Large intestine (tissue), 3 donors: Measurements from ENCODE around the gene APH1A. TPM values are rescaled to one million over a fixed set of nuclear protein-coding genes. Genes with fewer than 3 reads are reported as not detected.

Experiments used
- DNase-seq, 2 donors: peaks; one replicate each; pipeline versions ENCODE4 v3.0.0 to v3.0.0-alpha.2; 2013
- H3K27ac ChIP-seq: one replicate; pipeline ENCODE4 v1.5.1; 2013; ENCODE audit warnings: low read length
- H3K27me3 ChIP-seq: 2 replicates; pipeline ENCODE4 v1.6.1; 2013; ENCODE audit warnings: low read length; ENCODE audit not compliant: control insufficient read depth, insufficient read depth
- H3K36me3 ChIP-seq: 2 replicates; pipeline ENCODE4 v1.6.1; 2013; ENCODE audit warnings: low read length; ENCODE audit not compliant: control insufficient read depth, insufficient read depth
- H3K4me1 ChIP-seq: one replicate; pipeline ENCODE4 v1.6.1; 2013; ENCODE audit warnings: low read length; ENCODE audit not compliant: control insufficient read depth, insufficient read depth
- H3K4me3 ChIP-seq: one replicate; pipeline ENCODE4 v1.5.1; 2013; ENCODE audit warnings: low read length
- H3K9me3 ChIP-seq: one replicate; pipeline ENCODE4 v1.6.1; 2013; ENCODE audit warnings: mild to moderate bottlenecking, low read depth, low read length, moderate library complexity; ENCODE audit not compliant: control insufficient read depth
- WGBS: methylation state at CpG from one replicate; pipeline ENCODE4 v1.1.5; 2013; ENCODE audit warnings: low lambda C conversion rate; ENCODE audit not compliant: insufficient coverage; 5-methylcytosine and 5-hydroxymethylcytosine counted together
- polyA plus RNA-seq: library from polyadenylated mRNA; unstranded; fragments of 120-200 nt; gene quantifications from one replicate; pipeline ENCODE4 v1.2.1, GENCODE V29; 2013

The APH1A gene
- polyA plus RNA-seq, 1 donor: 172 TPM

GRCh38 chr1:150271291-150271959, 2.6 kb upstream of the APH1A start:
- Histone ChIP-seq H3K27ac (no peak overlapping the region), H3K4me1 (peaks cover 9% of the 10 kb centered on the region), H3K36me3 (peaks cover 11% of the 10 kb centered on the region), H3K27me3 (no peaks in the 10 kb centered on the region), H3K9me3 (no peaks in the 10 kb centered on the region), H3K4me3 (no peak overlapping the region)
- DNase-seq: no peak
- 80% methylated on average over 2 of the region's 7 CpGs for WGBS

GRCh38 chr1:150269451-150269850, 635 bp upstream of the APH1A start:
- H3K27me3 ChIP-seq: no peaks in the 10 kb centered on the region
- no peaks in the 10 kb centered on the region for H3K9me3 ChIP-seq
- peak overlapping the region; percentile 84 for H3K27ac ChIP-seq
- WGBS: no CpG with 5 or more reads among the region's 10 CpGs
- peaks cover 29% of the 10 kb centered on the region for H3K36me3 ChIP-seq
- H3K4me1 ChIP-seq: peaks cover 9% of the 10 kb centered on the region
- no peak for DNase-seq
- peak overlapping the region; percentile 96 for H3K4me3 ChIP-seq

- H3K4me1 ChIP-seq: peaks cover 9% of the 10 kb centered on the region
- no peaks in the 10 kb centered on the region for H3K27me3 ChIP-seq
- H3K4me3 ChIP-seq: peak overlapping the region; percentile 96
- WGBS: 5% methylated on average over 4 of the region's 21 CpGs
- H3K27ac ChIP-seq: peak overlapping the region; percentile 84
- H3K36me3 ChIP-seq: peaks cover 30% of the 10 kb centered on the region
- no peaks in the 10 kb centered on the region for H3K9me3 ChIP-seq
- peak; percentile 68 to 83 for DNase-seq
Observed at GRCh38 chr1:150268340-150268704, 494 bp downstream of the APH1A start.

- Histone ChIP-seq H3K27ac (peak overlapping the region; percentile 84), H3K36me3 (peaks cover 30% of the 10 kb centered on the region), H3K27me3 (no peaks in the 10 kb centered on the region), H3K4me1 (peaks cover 9% of the 10 kb centered on the region), H3K4me3 (peak overlapping the region; percentile 96), H3K9me3 (no peaks in the 10 kb centered on the region)
- no peak for DNase-seq
- WGBS: no CpG with 5 or more reads among the region's 6 CpGs
Observed at GRCh38 chr1:150267896-150268295, 920 bp downstream of the APH1A start.

GRCh38 chr1:150263549-150263948, 5.3 kb downstream of the APH1A start:
- 90% methylated on average over 3 of the region's 6 CpGs for WGBS
- H3K9me3 ChIP-seq: no peaks in the 10 kb centered on the region
- DNase-seq: no peak
- no peak overlapping the region for H3K27ac ChIP-seq
- H3K4me1 ChIP-seq: peaks cover 16% of the 10 kb centered on the region
- no peak overlapping the region for H3K4me3 ChIP-seq
- peaks cover 4% of the 10 kb centered on the region for H3K27me3 ChIP-seq
- H3K36me3 ChIP-seq: peaks cover 30% of the 10 kb centered on the region

- no peak overlapping the region for H3K4me3 ChIP-seq
- H3K4me1 ChIP-seq: peaks cover 13% of the 10 kb centered on the region
- H3K27me3 ChIP-seq: peaks cover 13% of the 10 kb centered on the region
- H3K27ac ChIP-seq: no peak overlapping the region
- H3K36me3 ChIP-seq: peaks cover 30% of the 10 kb centered on the region
- no peaks in the 10 kb centered on the region for H3K9me3 ChIP-seq
- 80% methylated on average over 1 of the region's 6 CpGs for WGBS
- DNase-seq: no peak
Observed at GRCh38 chr1:150262388-150263320, 6.2 kb downstream of the APH1A start.

GRCh38 chr1:150261367-150261766, 7.4 kb downstream of the APH1A start:
- no CpG with 5 or more reads among the region's 6 CpGs for WGBS
- peaks cover 19% of the 10 kb centered on the region for H3K36me3 ChIP-seq
- H3K4me1 ChIP-seq: peaks cover 7% of the 10 kb centered on the region

GRCh38 chr1:150259758-150260669, 8.8 kb downstream of the APH1A start:
- Histone ChIP-seq H3K4me3 (peak overlapping the region; percentile 22), H3K27ac (no peak overlapping the region), H3K36me3 (peaks cover 6% of the 10 kb centered on the region), H3K9me3 (no peaks in the 10 kb centered on the region), H3K27me3 (peaks cover 23% of the 10 kb centered on the region), H3K4me1 (peaks cover 11% of the 10 kb centered on the region)
- WGBS: no CpG with 5 or more reads among the region's 11 CpGs
- DNase-seq: peak in 1 of 2 donors; percentile 60

More at GRCh38 chr1:150261367-150261766, 7.4 kb downstream of the APH1A start:
- Histone ChIP-seq H3K27ac (no peak overlapping the region), H3K27me3 (peaks cover 22% of the 10 kb centered on the region), H3K9me3 (no peaks in the 10 kb centered on the region), H3K4me3 (no peak overlapping the region)
- no peak for DNase-seq

GRCh38 chr1:150259217-150259616, 9.6 kb downstream of the APH1A start:
- H3K27ac ChIP-seq: no peak overlapping the region
- H3K4me3 ChIP-seq: no peak overlapping the region
- H3K4me1 ChIP-seq: peaks cover 11% of the 10 kb centered on the region

More at GRCh38 chr1:150259217-150259616, 9.6 kb downstream of the APH1A start:
- Histone ChIP-seq H3K36me3 (no peaks in the 10 kb centered on the region), H3K9me3 (no peaks in the 10 kb centered on the region), H3K27me3 (peaks cover 23% of the 10 kb centered on the region)
- no peak for DNase-seq
- WGBS: no CpG with 5 or more reads among the region's 4 CpGs
